ENCODE measurements around the gene ZG16B. TPM values are rescaled to one million over a fixed set of nuclear protein-coding genes. Genes with fewer than 3 reads are reported as not detected.

The ZG16B gene
- total and polyA plus RNA-seq, 2 donors (not counting 1 experiment from before 2014, with no cell fraction given) = not detected

DNA sequence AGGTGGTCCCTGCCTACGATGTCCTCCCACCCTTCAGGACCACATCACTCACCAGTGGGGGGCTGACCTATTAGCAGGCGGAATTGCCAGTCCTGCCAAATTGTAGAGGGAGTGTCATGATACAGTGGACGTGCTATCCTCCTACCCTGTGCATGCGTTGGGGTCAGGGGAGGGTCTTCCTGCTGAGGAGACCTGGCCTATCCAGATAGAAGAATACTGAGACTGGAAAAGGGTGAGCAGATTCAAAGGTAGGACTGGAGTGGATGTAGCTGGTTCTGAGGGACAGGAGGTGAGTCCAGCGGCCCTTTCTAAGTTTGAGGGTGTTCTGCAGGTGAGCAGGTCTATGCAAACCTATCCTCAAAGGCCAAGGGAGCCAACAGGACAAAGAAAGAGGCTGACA lies 23.8 kb upstream of the ZG16B start:
- Histone ChIP-seq H3K27ac (ENCODE audit: insufficient read depth, low read length) (no peak overlapping the region), H3K4me1 (ENCODE audit: control insufficient read depth, extremely low read depth, insufficient read depth, low read length) (no peaks in the 10 kb centered on the region), H4K20me1 (ENCODE audit: control insufficient read depth, extremely low read depth, insufficient read depth, low read length) (no peaks in the 10 kb centered on the region), H2AFZ (ENCODE audit: low read length) (no peak overlapping the region), H3K79me2 (ENCODE audit: control insufficient read depth, insufficient read depth, low read length) (no peaks in the 10 kb centered on the region), H3K27me3 (ENCODE audit: control insufficient read depth, insufficient read depth, low read length) (peaks cover 5% of the 10 kb centered on the region), H3K4me3 (replicated peaks in 1 of 4; ENCODE audit: control extremely low read depth in 1 of 4, insufficient read depth in 1 of 4, low read depth in 3 of 4, low read length in 4 of 4) (no peak overlapping the region), H3K9ac (ENCODE audit: insufficient read depth, low read length) (no peak overlapping the region), H3K9me3 (ENCODE audit: control insufficient read depth, insufficient read depth, low read depth, low read length) (no peaks in the 10 kb centered on the region), H3K4me2 (ENCODE audit: extremely low read depth, insufficient read depth, low read length) (no peak overlapping the region), H3K36me3 (ENCODE audit: control insufficient read depth, insufficient read depth, low read length) (no peaks in the 10 kb centered on the region)
- TF ChIP-seq, protein P1, sequence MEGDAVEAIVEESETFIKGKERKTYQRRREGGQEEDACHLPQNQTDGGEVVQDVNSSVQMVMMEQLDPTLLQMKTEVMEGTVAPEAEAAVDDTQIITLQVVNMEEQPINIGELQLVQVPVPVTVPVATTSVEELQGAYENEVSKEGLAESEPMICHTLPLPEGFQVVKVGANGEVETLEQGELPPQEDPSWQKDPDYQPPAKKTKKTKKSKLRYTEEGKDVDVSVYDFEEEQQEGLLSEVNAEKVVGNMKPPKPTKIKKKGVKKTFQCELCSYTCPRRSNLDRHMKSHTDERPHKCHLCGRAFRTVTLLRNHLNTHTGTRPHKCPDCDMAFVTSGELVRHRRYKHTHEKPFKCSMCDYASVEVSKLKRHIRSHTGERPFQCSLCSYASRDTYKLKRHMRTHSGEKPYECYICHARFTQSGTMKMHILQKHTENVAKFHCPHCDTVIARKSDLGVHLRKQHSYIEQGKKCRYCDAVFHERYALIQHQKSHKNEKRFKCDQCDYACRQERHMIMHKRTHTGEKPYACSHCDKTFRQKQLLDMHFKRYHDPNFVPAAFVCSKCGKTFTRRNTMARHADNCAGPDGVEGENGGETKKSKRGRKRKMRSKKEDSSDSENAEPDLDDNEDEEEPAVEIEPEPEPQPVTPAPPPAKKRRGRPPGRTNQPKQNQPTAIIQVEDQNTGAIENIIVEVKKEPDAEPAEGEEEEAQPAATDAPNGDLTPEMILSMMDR (conservative IDR thresholded peaks at IDR 0.05 in 1 of 2, IDR thresholded peaks at IDR 0.05 in 1 of 2; ENCODE audit: low read depth in 1 of 2, low read length in 2 of 2) = no peak
- TF ChIP-seq EZH2 (IDR thresholded peaks at IDR 0.05; ENCODE audit: low read length, missing control alignments) = no peak
- DNase-seq (ENCODE audit: low read depth in 2 of 2) = no peak

DNA sequence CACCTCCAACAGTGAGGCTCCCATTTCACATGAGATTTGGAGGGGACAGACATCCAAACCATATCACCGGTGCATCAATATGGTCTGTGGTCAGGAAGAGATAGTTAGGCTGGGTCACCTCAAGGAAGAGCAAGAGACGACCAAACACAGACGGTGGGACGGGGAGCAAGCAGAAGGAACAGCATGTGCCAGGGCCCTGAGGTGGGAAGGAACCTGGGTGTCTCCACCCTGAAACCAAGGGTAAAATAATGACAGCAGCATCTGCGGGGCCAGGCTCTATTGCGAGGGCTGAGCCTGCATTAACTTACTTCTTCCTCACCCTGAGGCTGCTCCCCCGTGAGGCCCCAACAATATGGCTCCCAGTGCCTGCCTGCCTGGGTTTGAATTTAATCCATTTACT lies 21.9 kb upstream of the ZG16B start:
- Histone ChIP-seq H3K9me3 (ENCODE audit: control insufficient read depth, insufficient read depth, low read depth, low read length) (no peaks in the 10 kb centered on the region), H3K27ac (ENCODE audit: insufficient read depth, low read length) (no peak overlapping the region), H4K20me1 (ENCODE audit: control insufficient read depth, extremely low read depth, insufficient read depth, low read length) (no peaks in the 10 kb centered on the region), H3K9ac (ENCODE audit: insufficient read depth, low read length) (no peak overlapping the region), H3K4me3 (replicated peaks in 1 of 4; ENCODE audit: control extremely low read depth in 1 of 4, insufficient read depth in 1 of 4, low read depth in 3 of 4, low read length in 4 of 4) (no peak overlapping the region), H3K4me2 (ENCODE audit: extremely low read depth, insufficient read depth, low read length) (no peak overlapping the region), H2AFZ (ENCODE audit: low read length) (no peak overlapping the region), H3K79me2 (ENCODE audit: control insufficient read depth, insufficient read depth, low read length) (no peaks in the 10 kb centered on the region), H3K27me3 (ENCODE audit: control insufficient read depth, insufficient read depth, low read length) (peaks cover 5% of the 10 kb centered on the region), H3K4me1 (ENCODE audit: control insufficient read depth, extremely low read depth, insufficient read depth, low read length) (no peaks in the 10 kb centered on the region), H3K36me3 (ENCODE audit: control insufficient read depth, insufficient read depth, low read length) (no peaks in the 10 kb centered on the region)
- DNase-seq (ENCODE audit: low read depth in 2 of 2) = no peak
- TF ChIP-seq, protein P1 (conservative IDR thresholded peaks at IDR 0.05 in 1 of 2, IDR thresholded peaks at IDR 0.05 in 1 of 2; ENCODE audit: low read depth in 1 of 2, low read length in 2 of 2) = no peak
- no peak for TF ChIP-seq EZH2 (IDR thresholded peaks at IDR 0.05; ENCODE audit: low read length, missing control alignments)

DNA sequence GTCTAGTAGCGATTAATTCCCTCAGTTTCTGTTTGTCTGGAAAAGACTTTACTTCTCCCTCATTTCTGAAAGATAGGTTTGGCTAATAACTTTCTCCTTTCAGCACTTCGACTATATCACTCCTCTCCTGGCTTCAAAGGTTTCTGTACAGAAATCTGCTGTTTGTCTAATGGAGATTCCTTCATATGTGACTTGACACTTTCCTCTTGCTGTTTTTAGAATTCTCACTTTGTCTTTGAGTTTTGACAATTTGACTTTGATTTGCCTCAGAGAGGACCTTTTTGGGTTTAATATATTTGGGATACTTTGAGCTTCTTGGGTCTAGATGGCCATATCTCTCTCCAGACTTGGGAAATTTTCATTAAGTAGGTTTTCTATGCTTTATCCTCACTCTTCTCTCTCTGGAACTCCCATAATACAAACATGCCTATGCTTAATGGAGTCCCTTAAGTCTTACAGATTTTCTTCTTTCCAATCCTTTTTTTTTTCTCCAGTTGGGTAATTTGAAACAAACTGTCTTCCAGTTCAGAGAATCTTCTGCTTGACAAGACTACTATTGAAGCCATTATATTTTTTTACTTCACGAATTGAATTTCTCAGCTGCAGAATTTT lies 20.8 kb upstream of the ZG16B start:
- Histone ChIP-seq H3K27me3 (ENCODE audit: control insufficient read depth, insufficient read depth, low read length) (peaks cover 5% of the 10 kb centered on the region), H4K20me1 (ENCODE audit: control insufficient read depth, extremely low read depth, insufficient read depth, low read length) (no peaks in the 10 kb centered on the region), H3K4me3 (replicated peaks in 1 of 4; ENCODE audit: control extremely low read depth in 1 of 4, insufficient read depth in 1 of 4, low read depth in 3 of 4, low read length in 4 of 4) (no peak overlapping the region), H2AFZ (ENCODE audit: low read length) (no peak overlapping the region), H3K36me3 (ENCODE audit: control insufficient read depth, insufficient read depth, low read length) (no peaks in the 10 kb centered on the region), H3K9ac (ENCODE audit: insufficient read depth, low read length) (no peak overlapping the region), H3K4me2 (ENCODE audit: extremely low read depth, insufficient read depth, low read length) (no peak overlapping the region), H3K79me2 (ENCODE audit: control insufficient read depth, insufficient read depth, low read length) (no peaks in the 10 kb centered on the region), H3K27ac (ENCODE audit: insufficient read depth, low read length) (no peak overlapping the region), H3K9me3 (ENCODE audit: control insufficient read depth, insufficient read depth, low read depth, low read length) (no peaks in the 10 kb centered on the region), H3K4me1 (ENCODE audit: control insufficient read depth, extremely low read depth, insufficient read depth, low read length) (no peaks in the 10 kb centered on the region)
- DNase-seq (ENCODE audit: low read depth in 2 of 2) = no peak
- TF ChIP-seq, protein P1 (conservative IDR thresholded peaks at IDR 0.05 in 1 of 2, IDR thresholded peaks at IDR 0.05 in 1 of 2; ENCODE audit: low read depth in 1 of 2, low read length in 2 of 2) = no peak
- TF ChIP-seq EZH2 (IDR thresholded peaks at IDR 0.05; ENCODE audit: low read length, missing control alignments) = no peak
